Cardiac muscle cell (in vitro differentiated cells and primary cell): ENCODE data around the gene INSIG2. TPM values are rescaled to one million over a fixed set of nuclear protein-coding genes. Genes with fewer than 3 reads are reported as not detected.

ENCODE experiments used
- DNase-seq, 2 donors: peaks; one replicate each; pipeline versions ENCODE4 v3.0.0 to v3.0.0-alpha.2; 2010 to 2017; ENCODE audit warnings: low read depth in 1 of 2, low spot score in 1 of 2
- H3K27ac ChIP-seq: fragments of 200-600 bp; sonication (generic); 2 replicates; pipeline ENCODE4 v1.5.1; 2016
- H3K27me3 ChIP-seq: fragments of 200-600 bp; sonication (generic); 2 replicates; pipeline ENCODE4 v1.6.0; 2016; ENCODE audit warnings: control low read depth
- H3K36me3 ChIP-seq: fragments of 200-600 bp; sonication (generic); 2 replicates; pipeline ENCODE4 v1.5.1; 2016; ENCODE audit warnings: control low read depth
- H3K4me1 ChIP-seq: fragments of 200-600 bp; sonication (generic); 2 replicates; pipeline ENCODE4 v1.8.1; 2017; ENCODE audit warnings: low read depth, mild to moderate bottlenecking, mixed run types
- H3K4me3 ChIP-seq: fragments of 200-600 bp; sonication (generic); 2 replicates; pipeline ENCODE4 v1.5.1; 2016; ENCODE audit warnings: mild to moderate bottlenecking
- H3K9me3 ChIP-seq: fragments of 200-600 bp; sonication (generic); 2 replicates; pipeline ENCODE4 v1.5.1; 2017; ENCODE audit warnings: low read depth, mild to moderate bottlenecking, control low read depth
- CTCF ChIP-seq: IDR thresholded peaks from 2 replicates; pipeline ENCODE4 v1.5.1; 2012; ENCODE audit warnings: low read depth, mild to moderate bottlenecking, low read length
- polyA plus RNA-seq: library from polyadenylated mRNA; unstranded; fragments of >200 nt; fragmentation: Nextera tagmentation; extraction: Ambion mirVana; gene quantifications from 2 replicates; pipeline ENCODE4 v1.2.1, GENCODE V29; 2016
- total RNA-seq: library from RNA; depleted of rRNA; stranded (reverse); fragments of >200 nt; gene quantifications from 2 replicates; pipeline ENCODE4 v1.2.3, GENCODE V29; 2016

INSIG2 gene
- total and polyA plus RNA-seq, 2 experiments from 2014 or later = 12.4 to 62.2 TPM

- Histone ChIP-seq H3K36me3 (no peaks in the 10 kb centered on the region), H3K4me3 (no peak overlapping the region), H3K4me1 (no peaks in the 10 kb centered on the region), H3K27ac (no peak overlapping the region), H3K9me3 (no peaks in the 10 kb centered on the region), H3K27me3 (no peaks in the 10 kb centered on the region)
- DNase-seq = peak in 1 of 2 donors; percentile 79
- TF ChIP-seq CTCF = no peak
Measured at GRCh38 chr2:118123561-118124232, 35.4 kb downstream of the INSIG2 start.

- DNase-seq = no peak
- Histone ChIP-seq H3K9me3 (no peaks in the 10 kb centered on the region), H3K27ac (no peak overlapping the region), H3K36me3 (no peaks in the 10 kb centered on the region), H3K4me3 (no peak overlapping the region), H3K4me1 (no peaks in the 10 kb centered on the region), H3K27me3 (no peaks in the 10 kb centered on the region)
- no peak for TF ChIP-seq CTCF
Measured at GRCh38 chr2:118124288-118124891, 36.1 kb downstream of the INSIG2 start.

- H3K4me1 ChIP-seq = no peaks in the 10 kb centered on the region
- no peaks in the 10 kb centered on the region for H3K36me3 ChIP-seq
- TF ChIP-seq CTCF = no peak
- H3K9me3 ChIP-seq = no peaks in the 10 kb centered on the region
- H3K27me3 ChIP-seq = no peaks in the 10 kb centered on the region
- H3K27ac ChIP-seq = no peak overlapping the region
- no peak overlapping the region for H3K4me3 ChIP-seq
- no peak for DNase-seq
Measured at GRCh38 chr2:118127250-118127649, 39.0 kb downstream of the INSIG2 start.

GRCh38 chr2:118128826-118129225 lies 40.6 kb downstream of the INSIG2 start:
- H3K4me3 ChIP-seq = no peak overlapping the region
- no peak for TF ChIP-seq CTCF
- H3K9me3 ChIP-seq = no peaks in the 10 kb centered on the region
- no peak for DNase-seq
- no peak overlapping the region for H3K27ac ChIP-seq
- no peaks in the 10 kb centered on the region for H3K27me3 ChIP-seq
- H3K4me1 ChIP-seq = no peaks in the 10 kb centered on the region
- no peaks in the 10 kb centered on the region for H3K36me3 ChIP-seq

GRCh38 chr2:118130385-118130784 lies 42.1 kb downstream of the INSIG2 start:
- no peak overlapping the region for H3K27ac ChIP-seq
- H3K27me3 ChIP-seq = no peaks in the 10 kb centered on the region
- H3K36me3 ChIP-seq = no peaks in the 10 kb centered on the region
- H3K4me1 ChIP-seq = no peaks in the 10 kb centered on the region
- DNase-seq = no peak
- no peak overlapping the region for H3K4me3 ChIP-seq
- H3K9me3 ChIP-seq = no peaks in the 10 kb centered on the region
- TF ChIP-seq CTCF = no peak
